Activated T-helper 17 cell treated with anti-CD3 and anti-CD28 coated beads, Interleukin-2, amount 50 U/mL, for 72 hours (primary cell): ENCODE measurements around the gene SPEM1. TPM values are rescaled to one million over a fixed set of nuclear protein-coding genes. Genes with fewer than 3 reads are reported as not detected.

Experiments
- total RNA-seq, 2 donors: library from RNA; stranded (reverse); gene quantifications; one replicate each; pipeline ENCODE4 v1.2.3, GENCODE V29; 2022

The SPEM1 gene
- total RNA-seq, 2 donors from 2014 or later = not detected

Other genes with a start within 250 kb of the SPEM1 start
- 1 to 10 TPM in 1 of 2 donors, under 1 TPM in 1; 0.67 to 4.5 TPM for gene ASGR1, start 241.0 kb upstream of the SPEM1 start, total RNA-seq
- 10 to 100 TPM in 1 of 2 donors, 1 to 10 TPM in 1; 5.9 to 19.4 TPM for gene DLG4, start 200.5 kb upstream of the SPEM1 start, total RNA-seq
- gene ACADVL, start 200.4 kb upstream of the SPEM1 start, total RNA-seq = 100 to 1,000 TPM; 495 to 517 TPM
- 10 to 100 TPM; 49.1 to 77.5 TPM for gene DVL2, start 185.8 kb upstream of the SPEM1 start, total RNA-seq
- gene PHF23, start 180.9 kb upstream of the SPEM1 start, total RNA-seq = 10 to 100 TPM; 43.5 to 52.3 TPM
- gene GABARAP, start 177.9 kb upstream of the SPEM1 start, total RNA-seq = 100 to 1,000 TPM; 190 to 239 TPM
- gene CTDNEP1, start 168.6 kb upstream of the SPEM1 start, total RNA-seq = 100 to 1,000 TPM; 152 to 209 TPM
- 10 to 100 TPM; 43.7 to 72.0 TPM for gene ELP5, start 168.1 kb upstream of the SPEM1 start, total RNA-seq
- gene CLDN7, start 157.8 kb upstream of the SPEM1 start, total RNA-seq = 1 to 10 TPM in 1 of 2 donors, under 1 TPM in 1; 0.52 to 1.0 TPM
- not detected for gene SLC2A4, start 138.6 kb upstream of the SPEM1 start, total RNA-seq
- under 1 TPM; 0.15 to 0.26 TPM for gene YBX2, start 125.7 kb upstream of the SPEM1 start, total RNA-seq
- gene EIF5A, start 112.7 kb upstream of the SPEM1 start, total RNA-seq = 100 to 1,000 TPM; 429 to 978 TPM
- 10 to 100 TPM; 38.3 to 65.6 TPM for gene GPS2, start 105.0 kb upstream of the SPEM1 start, total RNA-seq
- gene NEURL4, start 91.0 kb upstream of the SPEM1 start, total RNA-seq = 10 to 100 TPM; 22.9 to 33.0 TPM
- 100 to 1,000 TPM; 527 to 774 TPM for gene ACAP1, start 83.8 kb upstream of the SPEM1 start, total RNA-seq
- gene KCTD11, start 68.2 kb upstream of the SPEM1 start, total RNA-seq = 10 to 100 TPM; 14.0 to 96.8 TPM
- 1 to 10 TPM in 1 of 2 donors, under 1 TPM in 1; 0.22 to 1.1 TPM for gene TMEM95, start 65.2 kb upstream of the SPEM1 start, total RNA-seq
- 1 to 10 TPM; 2.9 to 4.8 TPM for gene TNK1, start 39.2 kb upstream of the SPEM1 start, total RNA-seq
- gene PLSCR3, start 25.8 kb upstream of the SPEM1 start, total RNA-seq = 10 to 100 TPM; 62.8 to 94.4 TPM
- 10 to 100 TPM; 64.1 to 69.7 TPM for gene TMEM256, start 16.2 kb upstream of the SPEM1 start, total RNA-seq
- 10 to 100 TPM in 1 of 2 donors, 1 to 10 TPM in 1; 4.5 to 21.7 TPM for gene NLGN2, start 12.5 kb upstream of the SPEM1 start, total RNA-seq
- gene SPEM2, start 5.3 kb downstream of the SPEM1 start, total RNA-seq = not detected
- not detected for gene SPEM3, start 8.5 kb downstream of the SPEM1 start, total RNA-seq
- 10 to 100 TPM; 17.7 to 18.0 TPM for gene TMEM102, start 15.1 kb downstream of the SPEM1 start, total RNA-seq
- gene FGF11, start 19.2 kb downstream of the SPEM1 start, total RNA-seq = 10 to 100 TPM in 1 of 2 donors, 1 to 10 TPM in 1; 4.4 to 16.9 TPM
- gene CHRNB1, start 24.7 kb downstream of the SPEM1 start, total RNA-seq = 10 to 100 TPM; 10.9 to 13.0 TPM
- 10 to 100 TPM; 18.9 to 27.5 TPM for gene ZBTB4, start 59.3 kb downstream of the SPEM1 start, total RNA-seq
- not detected for gene SLC35G6, start 61.1 kb downstream of the SPEM1 start, total RNA-seq
- gene POLR2A, start 64.0 kb downstream of the SPEM1 start, total RNA-seq = 100 to 1,000 TPM; 256 to 308 TPM
- 10 to 100 TPM; 27.4 to 44.2 TPM for gene TNFSF12, start 128.7 kb downstream of the SPEM1 start, total RNA-seq
- gene TNFSF13, start 138.4 kb downstream of the SPEM1 start, total RNA-seq = 1 to 10 TPM; 1.5 to 1.9 TPM
- gene SENP3, start 141.6 kb downstream of the SPEM1 start, total RNA-seq = 10 to 100 TPM; 28.9 to 59.3 TPM
- gene CD68, start 159.3 kb downstream of the SPEM1 start, total RNA-seq = 10 to 100 TPM; 17.5 to 51.8 TPM
- 10 to 100 TPM; 58.3 to 96.4 TPM for gene MPDU1, start 163.5 kb downstream of the SPEM1 start, total RNA-seq
- gene SOX15, start 169.8 kb downstream of the SPEM1 start, total RNA-seq = under 1 TPM in 1 of 2 donors, not detected in 1; 0.90 TPM
- 10 to 100 TPM; 34.4 to 37.0 TPM for gene FXR2, start 194.6 kb downstream of the SPEM1 start, total RNA-seq
- gene SAT2, start 207.5 kb downstream of the SPEM1 start, total RNA-seq = 10 to 100 TPM; 25.5 to 62.7 TPM
- gene SHBG, start 209.8 kb downstream of the SPEM1 start, total RNA-seq = under 1 TPM in 1 of 2 donors, not detected in 1; 0.71 TPM
- gene ATP1B2, start 230.6 kb downstream of the SPEM1 start, total RNA-seq = under 1 TPM; 0.06 to 0.42 TPM